Measurements from ENCODE around the gene WIPI1. TPM values are rescaled to one million over a fixed set of nuclear protein-coding genes. Genes with fewer than 3 reads are reported as not detected.
A peak's percentile ranks its signal among the peaks of the same experiment; 100 is the strongest.

The WIPI1 gene
- total and polyA plus RNA-seq, 9 of the 15 experiments (the other 6 are each of a cell fraction or from before 2014, with no cell fraction given), result 3.7 to 23.5 (median 11.8) TPM

GRCh38 chr17:68458260-68459036 is 1.2 kb upstream of the WIPI1 start:
- Histone ChIP-seq H2AFZ (ENCODE audit: low read depth, low read length) (peak overlapping the region; percentile 41), H3K4me3 (peak overlapping the region; percentile 46), H3K9me1 (ENCODE audit: control insufficient read depth, insufficient read depth, low read length) (no peaks in the 10 kb centered on the region), H3K36me3 (ENCODE audit: control insufficient read depth, insufficient read depth, low read length) (no peaks in the 10 kb centered on the region), H3K4me2 (ENCODE audit: insufficient read depth, low read length) (peak overlapping the region; percentile 75), H3K79me2 (ENCODE audit: control insufficient read depth, insufficient read depth, low read length) (no peaks in the 10 kb centered on the region), H3K9ac (ENCODE audit: insufficient read depth in 1 of 2, low read depth in 2 of 2, low read length in 2 of 2) (peak overlapping the region in 1 of 2 experiments; percentile 34; a peak in 2 of 4 replicates), H3K27ac (ENCODE audit: extremely low read depth, low read depth, low read length) (peak overlapping the region; percentile 34; the same call in 2 of the 3 replicates), H3K4me1 (replicated peaks in 1 of 2; ENCODE audit: control insufficient read depth in 2 of 2, insufficient read depth in 2 of 2, low read length in 2 of 2) (peaks cover 13 to 46% of the 10 kb centered on the region in 2 experiments), H3K27me3 (ENCODE audit: control insufficient read depth in 2 of 2, insufficient read depth in 2 of 2, low read length in 2 of 2) (no peaks in the 10 kb centered on the region), H4K20me1 (replicated peaks; ENCODE audit: control insufficient read depth, insufficient read depth, low read length) (no peaks in the 10 kb centered on the region), H3K9me3 (replicated peaks; ENCODE audit: control insufficient read depth, insufficient read depth, low read depth, low read length) (no peaks in the 10 kb centered on the region)
- ATAC-seq (no peak), FAIRE-seq (no peak), DNase-seq (ENCODE audit: extremely low read depth in 1 of 4, low spot score in 3 of 4) (no peak)
- ChIA-PET CTCF (ENCODE audit: low intra/inter-chr PET ratio) (no interaction called here), POLR2A (interaction anchor here (0.6 to 3.0 kb wide), 11 partner anchors 9 to 776 kb away, joined by 3 to 12 read pairs (median 3); no protein-coding TSS in a partner anchor)
- in situ Hi-C loops (cut with MboI) (loop anchor here (25.0 kb wide), 1 partner anchor 496 kb away; no protein-coding TSS in a partner anchor), intact Hi-C loops (cut with micrococcal nuclease) (no loop called here)
- TF ChIP-seq CBFA2T3 (IDR thresholded peaks at IDR 0.05) (no peak), POLR2H (tag; IDR thresholded peaks at IDR 0.05; ENCODE audit: low read depth) (peak; percentile 3; the same call in 1 of the 2 replicates), ZNF408 (CRISPR knock-in tag; IDR thresholded peaks at IDR 0.05; ENCODE audit: low read depth) (no peak), HMGXB4 (CRISPR knock-in tag; IDR thresholded peaks at IDR 0.05) (no peak), ZBTB40 (IDR thresholded peaks at IDR 0.05) (peak; percentile 41; the same call in 1 of the 2 replicates), ZBTB40 (CRISPR knock-in tag; IDR thresholded peaks at IDR 0.05) (no peak)
- WGBS (ENCODE audit: insufficient coverage, low coverage, missing lambda C conversion rate), result 27% methylated on average over 12 of the region's 12 CpGs
- no TSS peak for BruUV-seq (replicated peaks)

Data from K562 (cell line).